Measurements from ENCODE around the gene CBFA2T3.

GRCh38 chr16:89001117-89002027, 24.4 kb upstream of the CBFA2T3 start:
- TF ChIP-seq POLR2A (IDR thresholded peaks at IDR 0.05; ENCODE audit: low read length), result no peak
- no peak for TF ChIP-seq GATA1 (IDR thresholded peaks at IDR 0.05; ENCODE audit: low read depth, low read length)

Measured in erythroblast (primary cell).